Muscle layer of colon (tissue), 2 donors: ENCODE results near the gene HSPB7.
"Not testable (repeated sequence)": the region's sequence is repeated elsewhere in the genome, so short reads cannot be mapped to it uniquely, and the experiment has no call there.

Source experiments
- H3K27ac ChIP-seq: one replicate; pipeline ENCODE4 v1.7.0; 2013; ENCODE audit warnings: low read depth, mild to moderate bottlenecking, low read length, moderate library complexity
- H3K27me3 ChIP-seq, 2 donors: one replicate each; pipeline ENCODE4 v1.7.0; 2013; ENCODE audit warnings: low read length in 2 of 2, mild to moderate bottlenecking in 2 of 2; ENCODE audit not compliant: insufficient read depth in 2 of 2, control insufficient read depth in 1 of 2
- H3K36me3 ChIP-seq: one replicate; pipeline ENCODE4 v1.7.0; 2013; ENCODE audit warnings: mild to moderate bottlenecking, low read length; ENCODE audit not compliant: insufficient read depth
- H3K4me1 ChIP-seq: one replicate; pipeline ENCODE4 v1.7.0; 2013; ENCODE audit warnings: mild to moderate bottlenecking, low read length; ENCODE audit not compliant: insufficient read depth
- H3K4me3 ChIP-seq, 2 donors: one replicate each; pipeline ENCODE4 v1.7.0; 2013; ENCODE audit warnings: low read length in 2 of 2, low read depth in 1 of 2, mild to moderate bottlenecking in 1 of 2, moderate library complexity in 1 of 2
- H3K9ac ChIP-seq: one replicate; pipeline ENCODE4 v1.7.0; 2013; ENCODE audit warnings: low read length
- H3K9me3 ChIP-seq: one replicate; pipeline ENCODE4 v1.7.0; 2013; ENCODE audit warnings: mild to moderate bottlenecking, low read length
- donor health status: abdominal sarcoma.
- donor health status: Adenocarcinoma of cecum.

Gene HSPB7

GRCh38 chr1:15983275-15983674 lies 34.6 kb downstream of the HSPB7 start:
- Histone ChIP-seq H3K4me3 (no peak overlapping the region), H3K27me3 (no peaks in the 10 kb centered on the region), H3K36me3 (no peaks in the 10 kb centered on the region), H3K9ac (no peak overlapping the region), H3K9me3 (no peaks in the 10 kb centered on the region), H3K27ac (no peak overlapping the region), H3K4me1 (no peaks in the 10 kb centered on the region)

- H3K36me3 ChIP-seq, result no peaks in the 10 kb centered on the region
- H3K27ac ChIP-seq, result no peak overlapping the region
- H3K4me1 ChIP-seq, result no peaks in the 10 kb centered on the region
- H3K27me3 ChIP-seq, result no peaks in the 10 kb centered on the region
- H3K4me3 ChIP-seq, result no peak overlapping the region
- no peaks in the 10 kb centered on the region for H3K9me3 ChIP-seq
- H3K9ac ChIP-seq, result no peak overlapping the region
Measured at GRCh38 chr1:15981679-15982078, 36.2 kb downstream of the HSPB7 start.

DNA sequence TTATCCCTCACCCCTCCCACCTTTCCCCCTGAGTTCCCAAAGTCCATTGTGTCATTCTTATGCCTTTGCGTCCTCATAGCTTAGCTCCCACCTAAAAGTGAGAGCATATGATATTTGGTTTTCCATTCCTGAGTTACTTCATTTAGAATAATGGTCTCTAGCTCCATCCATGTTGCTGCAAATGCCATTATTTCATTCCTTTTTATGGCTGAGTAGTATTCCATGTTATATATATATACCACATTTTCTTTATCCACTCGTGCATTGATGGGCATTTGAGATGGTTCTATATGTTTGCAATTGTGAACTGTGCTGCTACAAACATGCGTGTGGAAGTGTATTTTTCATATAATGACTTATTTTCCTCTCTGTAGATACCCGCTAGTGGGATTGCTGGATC lies 39.9 kb downstream of the HSPB7 start:
- not testable (repeated sequence) for H3K27me3 ChIP-seq, H3K9ac ChIP-seq, H3K4me3 ChIP-seq, H3K27ac ChIP-seq, H3K9me3 ChIP-seq, H3K36me3 ChIP-seq
- H3K4me1 ChIP-seq, result peaks cover 15% of the 10 kb centered on the region

DNA sequence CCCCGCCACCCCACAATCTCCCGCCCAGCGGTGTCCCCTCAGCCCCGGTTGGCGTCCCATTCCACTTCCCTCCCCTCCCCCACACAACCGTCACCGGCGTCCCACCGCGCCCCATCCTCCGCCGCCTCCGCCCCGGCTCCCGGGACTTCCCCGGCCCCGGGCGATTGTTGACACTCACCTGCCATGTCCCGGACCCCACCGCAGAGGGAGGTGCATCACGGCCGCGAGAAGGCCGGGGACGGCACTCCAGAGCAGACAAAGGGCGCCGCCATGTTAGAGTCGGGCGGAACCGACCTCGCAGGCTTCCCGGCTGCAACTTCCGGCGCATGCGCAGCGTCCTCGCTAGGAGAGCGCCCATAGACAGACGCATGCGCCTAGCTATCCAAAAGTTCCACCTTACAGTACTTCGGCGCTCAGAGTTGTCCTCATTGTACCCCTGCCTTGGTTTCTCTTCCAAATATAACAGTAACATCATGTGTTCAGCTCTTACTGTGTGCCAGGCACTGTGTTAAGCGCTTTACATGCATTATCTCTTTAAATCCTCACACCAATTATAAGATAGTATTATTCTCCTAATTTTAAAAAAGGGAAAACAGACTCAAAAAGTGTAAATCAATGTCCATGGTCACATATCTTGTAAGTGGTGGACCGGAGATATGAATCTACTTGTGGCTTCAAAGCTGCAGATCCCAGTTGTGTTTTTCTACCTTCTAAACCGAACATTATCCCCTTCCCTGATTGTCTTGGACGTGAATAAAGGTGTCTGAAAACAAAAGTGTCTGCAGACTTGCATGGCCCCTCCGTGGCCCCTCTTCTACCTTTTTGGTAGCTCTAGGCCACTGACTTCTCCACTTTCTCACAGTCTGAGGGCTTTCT lies 41.8 kb downstream of the HSPB7 start, which contains the start of gene ZBTB17:
Gene ZBTB17 (minus strand): TSS at position 297 of the 876 bp plus-strand sequence. CDS start 27,606 bp downstream, outside the sequence.
- peak within 1 kb of the TSS; percentile 6 for H3K9ac ChIP-seq
- H3K36me3 ChIP-seq, result peaks cover 19% of the 10 kb centered on the region
- H3K9me3 ChIP-seq, result no peaks in the 10 kb centered on the region
- peak within 1 kb of the TSS; percentile 44 to 97 for H3K4me3 ChIP-seq
- peak within 1 kb of the TSS; percentile 91 for H3K27ac ChIP-seq
- peaks cover 15% of the 10 kb centered on the region for H3K4me1 ChIP-seq
- no peaks in the 10 kb centered on the region for H3K27me3 ChIP-seq

DNA sequence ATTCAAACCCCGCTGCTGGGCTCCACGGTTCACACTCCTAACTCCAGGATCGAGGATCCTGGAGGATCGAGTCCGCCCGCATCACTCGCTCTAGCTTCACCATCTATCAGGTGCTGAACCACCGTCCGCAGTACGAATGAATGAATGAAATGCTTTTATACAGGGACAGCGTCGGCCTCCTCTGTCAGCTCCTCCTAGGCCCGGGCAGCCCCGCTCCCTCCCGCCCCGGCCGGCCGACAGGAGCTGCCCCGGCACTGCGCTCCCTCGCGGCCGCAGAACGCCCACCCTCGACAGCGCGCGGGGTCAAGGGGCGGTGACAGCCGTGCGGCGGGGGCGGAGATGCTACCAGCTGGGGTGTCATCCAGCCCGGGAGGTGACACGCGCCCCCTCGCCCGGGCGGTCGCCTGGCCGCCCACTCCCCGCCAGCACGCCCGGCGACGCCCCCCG lies 42.5 kb downstream of the HSPB7 start:
- no peaks in the 10 kb centered on the region for H3K9me3 ChIP-seq
- H3K27me3 ChIP-seq, result no peaks in the 10 kb centered on the region
- H3K27ac ChIP-seq, result peak overlapping the region; percentile 91
- H3K36me3 ChIP-seq, result peaks cover 19% of the 10 kb centered on the region
- H3K4me1 ChIP-seq, result peaks cover 15% of the 10 kb centered on the region
- H3K9ac ChIP-seq, result peak overlapping the region; percentile 6
- peak overlapping the region; percentile 44 to 97 for H3K4me3 ChIP-seq

GRCh38 chr1:15974855-15975254 lies 43.0 kb downstream of the HSPB7 start:
- Histone ChIP-seq H3K4me1 (peaks cover 15% of the 10 kb centered on the region), H3K36me3 (peaks cover 22% of the 10 kb centered on the region), H3K4me3 (peak overlapping the region; percentile 44 to 97), H3K9ac (peak overlapping the region; percentile 6), H3K9me3 (no peaks in the 10 kb centered on the region), H3K27ac (no peak overlapping the region), H3K27me3 (no peaks in the 10 kb centered on the region)

DNA sequence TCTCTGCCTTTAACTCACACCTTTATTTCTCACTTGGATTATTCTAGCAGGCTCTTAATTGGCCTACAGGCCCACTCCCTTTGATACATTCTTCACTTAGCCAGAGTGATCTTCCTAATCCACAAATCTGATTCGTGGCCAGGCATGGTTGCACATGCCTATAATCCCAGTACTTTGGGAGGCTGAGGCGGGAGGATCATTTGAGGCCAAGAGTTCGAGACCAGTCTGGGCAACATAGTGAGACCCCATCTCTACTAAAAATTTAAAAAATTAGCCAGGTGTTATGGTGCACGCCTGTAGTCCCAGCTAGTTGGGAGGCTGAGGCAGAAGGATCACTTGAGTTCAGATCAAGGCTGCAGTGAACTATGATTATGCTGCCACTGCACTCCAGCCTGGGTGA lies 44.1 kb downstream of the HSPB7 start:
- H3K36me3 ChIP-seq, result peaks cover 29% of the 10 kb centered on the region
- H3K27ac ChIP-seq, result no peak overlapping the region
- peaks cover 15% of the 10 kb centered on the region for H3K4me1 ChIP-seq
- H3K27me3 ChIP-seq, result no peaks in the 10 kb centered on the region
- H3K9ac ChIP-seq, result no peak overlapping the region
- H3K4me3 ChIP-seq, result no peak overlapping the region
- H3K9me3 ChIP-seq, result no peaks in the 10 kb centered on the region

DNA sequence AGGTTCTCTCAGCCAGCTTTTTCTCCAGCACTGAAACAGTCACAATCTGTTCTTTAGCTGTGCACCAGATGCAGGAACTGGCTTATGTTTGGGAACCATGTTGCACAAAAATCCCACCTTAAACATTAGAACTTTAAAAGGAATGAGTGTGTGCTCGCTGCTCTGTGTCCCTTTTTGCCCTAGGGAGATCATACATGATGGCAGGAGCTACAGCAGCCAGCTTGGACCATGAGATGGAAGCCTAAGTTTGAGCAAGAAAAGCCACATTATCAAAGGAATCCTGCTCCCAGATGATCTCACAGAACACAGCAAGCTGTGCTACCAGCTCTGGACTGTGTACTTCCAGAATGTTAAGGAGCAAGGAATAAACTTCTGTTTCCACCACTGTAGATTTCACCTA lies 45.4 kb downstream of the HSPB7 start:
- H3K27ac ChIP-seq, result no peak overlapping the region
- peaks cover 34% of the 10 kb centered on the region for H3K36me3 ChIP-seq
- no peaks in the 10 kb centered on the region for H3K27me3 ChIP-seq

GRCh38 chr1:15970911-15971310 lies 46.9 kb downstream of the HSPB7 start:
- Histone ChIP-seq H3K36me3 (peaks cover 34% of the 10 kb centered on the region), H3K27ac (no peak overlapping the region), H3K9me3 (no peaks in the 10 kb centered on the region), H3K4me1 (peaks cover 22% of the 10 kb centered on the region), H3K27me3 (no peaks in the 10 kb centered on the region), H3K9ac (no peak overlapping the region), H3K4me3 (no peak overlapping the region)

More for the DNA sequence above, 45.4 kb downstream of the HSPB7 start:
- Histone ChIP-seq H3K4me3 (no peak overlapping the region), H3K9me3 (no peaks in the 10 kb centered on the region), H3K9ac (no peak overlapping the region), H3K4me1 (peaks cover 15% of the 10 kb centered on the region)

- H3K9ac ChIP-seq, result no peak overlapping the region
- H3K4me1 ChIP-seq, result peaks cover 21% of the 10 kb centered on the region
- no peaks in the 10 kb centered on the region for H3K9me3 ChIP-seq
- H3K4me3 ChIP-seq, result no peak overlapping the region
- no peaks in the 10 kb centered on the region for H3K27me3 ChIP-seq
- H3K27ac ChIP-seq, result no peak overlapping the region
- peaks cover 34% of the 10 kb centered on the region for H3K36me3 ChIP-seq
Measured at GRCh38 chr1:15969321-15969880, 48.4 kb downstream of the HSPB7 start.

DNA sequence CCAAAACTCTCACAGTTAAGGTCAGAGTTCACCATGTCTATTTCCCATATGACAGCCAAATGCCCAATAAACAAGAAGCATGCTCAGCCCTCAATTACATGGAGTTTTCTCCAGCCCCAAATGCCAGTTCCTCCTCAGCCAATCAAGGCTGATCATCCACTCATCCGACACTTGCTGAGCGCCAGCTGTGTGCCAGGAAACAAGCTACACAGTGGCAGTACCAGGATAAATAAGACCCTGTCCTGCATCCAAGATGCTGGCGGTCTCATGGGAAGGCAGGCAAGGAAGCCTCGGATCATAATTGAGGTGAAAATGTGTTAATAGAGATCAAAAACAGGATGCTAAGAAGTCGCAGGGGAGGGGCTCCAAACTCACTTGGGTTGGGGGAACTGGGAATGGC lies 49.7 kb downstream of the HSPB7 start:
- Histone ChIP-seq H3K9me3 (no peaks in the 10 kb centered on the region), H3K36me3 (peaks cover 30% of the 10 kb centered on the region), H3K4me3 (no peak overlapping the region), H3K9ac (no peak overlapping the region), H3K27me3 (no peaks in the 10 kb centered on the region), H3K27ac (no peak overlapping the region), H3K4me1 (peaks cover 23% of the 10 kb centered on the region)
